ENCODE data around the gene SPTBN2.

The SPTBN2 gene

DNA sequence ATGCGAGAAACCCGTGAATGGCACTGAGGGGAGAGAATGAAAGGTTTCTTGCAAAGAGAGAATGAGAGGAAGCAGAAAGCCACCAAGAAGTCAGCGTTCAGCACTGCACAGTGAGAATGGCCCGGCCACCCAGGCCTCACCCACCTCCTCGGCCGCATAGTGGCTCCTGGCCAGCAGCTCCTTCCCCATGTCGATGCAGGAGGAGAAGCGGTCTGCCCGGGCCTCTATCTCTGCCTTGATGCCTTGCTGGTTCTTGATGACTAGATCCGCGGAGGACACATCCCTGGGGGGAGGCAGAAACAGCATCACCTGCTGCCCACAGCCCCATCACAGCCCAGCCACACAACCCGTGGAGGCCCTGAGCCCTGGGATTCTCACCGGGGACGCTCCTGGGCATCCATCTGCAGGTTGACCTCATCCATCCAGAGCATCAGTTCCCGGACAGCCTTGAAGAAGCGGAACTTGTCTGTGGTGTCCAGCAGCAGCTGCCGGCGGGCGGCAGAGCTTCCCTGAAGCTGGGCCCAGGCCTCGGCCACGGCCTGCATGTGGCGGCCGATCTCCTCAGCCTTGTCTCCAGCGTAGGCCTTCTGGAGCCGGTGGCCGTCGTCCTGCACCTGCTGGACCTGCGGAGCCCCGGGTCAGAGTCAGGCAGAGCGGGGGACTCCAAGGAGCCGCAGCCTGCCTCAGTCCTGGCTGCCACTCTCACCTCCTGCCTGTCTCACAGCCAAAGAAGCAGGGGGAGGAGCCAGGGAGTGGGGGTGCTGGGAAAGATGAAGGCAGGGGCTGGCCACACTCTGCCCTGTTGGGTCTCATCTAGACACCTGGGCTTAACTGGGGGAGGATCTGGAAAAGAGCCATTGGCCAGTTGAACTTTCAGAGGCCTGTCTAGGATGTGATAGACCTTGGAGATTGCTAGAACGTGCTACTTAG lies 39.1 kb downstream of the SPTBN2 start:
- TF ChIP-seq TAF1 (IDR thresholded peaks at IDR 0.05; ENCODE audit: borderline replicate concordance, insufficient read depth, low read length) (no peak), SIN3A (IDR thresholded peaks at IDR 0.05; ENCODE audit: borderline replicate concordance, insufficient read depth, low read length) (no peak), POLR2AphosphoS5 (IDR thresholded peaks at IDR 0.05; ENCODE audit: low read depth, low read length) (no peak), FOXP2 (optimal IDR thresholded peaks at IDR 0.05; ENCODE audit: borderline replicate concordance, extremely low read depth, extremely low read length, insufficient read depth) (no peak)
- TF ChIP-seq, protein P1, sequence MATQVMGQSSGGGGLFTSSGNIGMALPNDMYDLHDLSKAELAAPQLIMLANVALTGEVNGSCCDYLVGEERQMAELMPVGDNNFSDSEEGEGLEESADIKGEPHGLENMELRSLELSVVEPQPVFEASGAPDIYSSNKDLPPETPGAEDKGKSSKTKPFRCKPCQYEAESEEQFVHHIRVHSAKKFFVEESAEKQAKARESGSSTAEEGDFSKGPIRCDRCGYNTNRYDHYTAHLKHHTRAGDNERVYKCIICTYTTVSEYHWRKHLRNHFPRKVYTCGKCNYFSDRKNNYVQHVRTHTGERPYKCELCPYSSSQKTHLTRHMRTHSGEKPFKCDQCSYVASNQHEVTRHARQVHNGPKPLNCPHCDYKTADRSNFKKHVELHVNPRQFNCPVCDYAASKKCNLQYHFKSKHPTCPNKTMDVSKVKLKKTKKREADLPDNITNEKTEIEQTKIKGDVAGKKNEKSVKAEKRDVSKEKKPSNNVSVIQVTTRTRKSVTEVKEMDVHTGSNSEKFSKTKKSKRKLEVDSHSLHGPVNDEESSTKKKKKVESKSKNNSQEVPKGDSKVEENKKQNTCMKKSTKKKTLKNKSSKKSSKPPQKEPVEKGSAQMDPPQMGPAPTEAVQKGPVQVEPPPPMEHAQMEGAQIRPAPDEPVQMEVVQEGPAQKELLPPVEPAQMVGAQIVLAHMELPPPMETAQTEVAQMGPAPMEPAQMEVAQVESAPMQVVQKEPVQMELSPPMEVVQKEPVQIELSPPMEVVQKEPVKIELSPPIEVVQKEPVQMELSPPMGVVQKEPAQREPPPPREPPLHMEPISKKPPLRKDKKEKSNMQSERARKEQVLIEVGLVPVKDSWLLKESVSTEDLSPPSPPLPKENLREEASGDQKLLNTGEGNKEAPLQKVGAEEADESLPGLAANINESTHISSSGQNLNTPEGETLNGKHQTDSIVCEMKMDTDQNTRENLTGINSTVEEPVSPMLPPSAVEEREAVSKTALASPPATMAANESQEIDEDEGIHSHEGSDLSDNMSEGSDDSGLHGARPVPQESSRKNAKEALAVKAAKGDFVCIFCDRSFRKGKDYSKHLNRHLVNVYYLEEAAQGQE (IDR thresholded peaks at IDR 0.05; ENCODE audit: insufficient read depth in 1 of 2, low read depth in 2 of 2, low read length in 2 of 2): no peak

- TF ChIP-seq, protein P1 (IDR thresholded peaks at IDR 0.05; ENCODE audit: insufficient read depth in 1 of 2, low read depth in 2 of 2, low read length in 2 of 2): no peak
- no peak for TF ChIP-seq TAF1 (IDR thresholded peaks at IDR 0.05; ENCODE audit: borderline replicate concordance, insufficient read depth, low read length)
- no peak for TF ChIP-seq POLR2AphosphoS5 (IDR thresholded peaks at IDR 0.05; ENCODE audit: low read depth, low read length)
- no peak for TF ChIP-seq FOXP2 (optimal IDR thresholded peaks at IDR 0.05; ENCODE audit: borderline replicate concordance, extremely low read depth, extremely low read length, insufficient read depth)
- no peak for TF ChIP-seq SIN3A (IDR thresholded peaks at IDR 0.05; ENCODE audit: borderline replicate concordance, insufficient read depth, low read length)
These were observed 40.2 kb downstream of the SPTBN2 start for GRCh38 chr11:66688561-66689534.

DNA sequence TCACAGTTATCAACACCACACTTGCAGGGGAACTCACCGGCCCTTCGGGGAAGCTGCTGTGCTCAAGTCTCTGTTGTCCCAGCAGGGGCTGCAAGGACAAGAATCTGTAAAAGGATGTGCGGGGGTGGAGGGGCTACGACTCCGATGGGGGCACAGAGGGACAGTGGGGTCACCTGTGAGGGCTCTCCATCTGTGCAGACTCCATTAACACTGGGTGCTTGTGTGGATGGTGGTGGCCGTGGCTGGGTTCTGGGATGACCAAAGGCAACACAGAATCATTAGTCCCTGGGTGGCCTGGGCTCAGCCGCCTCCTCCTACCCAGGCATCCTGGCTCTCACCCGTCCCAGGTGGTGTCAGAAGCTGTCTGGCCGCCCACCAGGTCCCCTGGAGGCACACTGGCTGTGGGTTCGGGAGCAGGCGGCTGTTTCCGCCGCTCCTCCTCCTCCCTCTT lies 41.2 kb downstream of the SPTBN2 start:
- TF ChIP-seq SIN3A (IDR thresholded peaks at IDR 0.05; ENCODE audit: borderline replicate concordance, insufficient read depth, low read length) (no peak), TAF1 (IDR thresholded peaks at IDR 0.05; ENCODE audit: borderline replicate concordance, insufficient read depth, low read length) (no peak), POLR2AphosphoS5 (IDR thresholded peaks at IDR 0.05; ENCODE audit: low read depth, low read length) (no peak), FOXP2 (optimal IDR thresholded peaks at IDR 0.05; ENCODE audit: borderline replicate concordance, extremely low read depth, extremely low read length, insufficient read depth) (no peak)
- TF ChIP-seq, protein P1 (IDR thresholded peaks at IDR 0.05; ENCODE audit: insufficient read depth in 1 of 2, low read depth in 2 of 2, low read length in 2 of 2): no peak

- TF ChIP-seq, protein P1 (IDR thresholded peaks at IDR 0.05; ENCODE audit: insufficient read depth in 1 of 2, low read depth in 2 of 2, low read length in 2 of 2): no peak
- TF ChIP-seq SIN3A (IDR thresholded peaks at IDR 0.05; ENCODE audit: borderline replicate concordance, insufficient read depth, low read length) (no peak), POLR2AphosphoS5 (IDR thresholded peaks at IDR 0.05; ENCODE audit: low read depth, low read length) (no peak), FOXP2 (optimal IDR thresholded peaks at IDR 0.05; ENCODE audit: borderline replicate concordance, extremely low read depth, extremely low read length, insufficient read depth) (no peak), TAF1 (IDR thresholded peaks at IDR 0.05; ENCODE audit: borderline replicate concordance, insufficient read depth, low read length) (no peak)
These were observed 41.9 kb downstream of the SPTBN2 start for GRCh38 chr11:66686801-66687750.
